Measurements from ENCODE around the gene COL4A1. TPM values are rescaled to one million over a fixed set of nuclear protein-coding genes. Genes with fewer than 3 reads are reported as not detected.

Gene COL4A1
- total RNA-seq, 1 donor from 2014 or later: 105 TPM

DNA sequence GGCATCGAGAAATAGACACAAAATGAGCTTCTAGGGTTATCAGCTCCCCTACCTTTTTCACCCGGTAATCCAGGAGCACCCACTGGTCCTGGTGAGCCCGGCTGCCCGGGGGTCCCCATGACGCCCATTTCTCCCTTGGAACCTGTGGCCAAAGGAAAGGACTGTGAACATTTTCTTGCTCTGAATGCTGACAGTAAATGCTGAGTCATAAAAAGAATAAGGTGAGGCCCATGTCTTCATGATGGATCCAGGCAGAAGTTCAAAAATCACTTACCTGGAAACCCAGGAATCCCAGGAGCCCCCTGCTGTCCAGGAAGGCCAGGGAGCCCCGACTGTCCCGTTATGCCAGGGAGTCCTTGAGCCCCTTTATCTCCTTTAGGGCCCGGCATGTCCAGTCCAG, 129.2 kb downstream of the COL4A1 start:
- peaks cover 6% of the 10 kb centered on the region for H3K9me3 Mint-ChIP-seq
- peaks cover 53% of the 10 kb centered on the region for H3K36me3 Mint-ChIP-seq
- H3K9me3 ChIP-seq (ENCODE audit: low read depth): no peaks in the 10 kb centered on the region
- H3K27ac ChIP-seq: no peak overlapping the region
- H3K79me2 ChIP-seq (ENCODE audit: low read depth): no peaks in the 10 kb centered on the region
- H3K27me3 ChIP-seq: no peaks in the 10 kb centered on the region
- H3K27me3 Mint-ChIP-seq (ENCODE audit: insufficient read depth, low read depth): peaks cover 4% of the 10 kb centered on the region
- no peak for DNase-seq (ENCODE audit: low spot score)
- no peak overlapping the region for H3K4me3 ChIP-seq
- H3K9ac ChIP-seq: no peak overlapping the region
- no peaks in the 10 kb centered on the region for H3F3A ChIP-seq (ENCODE audit: low read depth)
- no peak overlapping the region for H3K4me2 ChIP-seq
- H3K4me1 ChIP-seq: peaks cover 8% of the 10 kb centered on the region
- no peak overlapping the region for H2AFZ ChIP-seq (replicated peaks)
- H3K36me3 ChIP-seq: no peaks in the 10 kb centered on the region
- TF ChIP-seq, protein P1, sequence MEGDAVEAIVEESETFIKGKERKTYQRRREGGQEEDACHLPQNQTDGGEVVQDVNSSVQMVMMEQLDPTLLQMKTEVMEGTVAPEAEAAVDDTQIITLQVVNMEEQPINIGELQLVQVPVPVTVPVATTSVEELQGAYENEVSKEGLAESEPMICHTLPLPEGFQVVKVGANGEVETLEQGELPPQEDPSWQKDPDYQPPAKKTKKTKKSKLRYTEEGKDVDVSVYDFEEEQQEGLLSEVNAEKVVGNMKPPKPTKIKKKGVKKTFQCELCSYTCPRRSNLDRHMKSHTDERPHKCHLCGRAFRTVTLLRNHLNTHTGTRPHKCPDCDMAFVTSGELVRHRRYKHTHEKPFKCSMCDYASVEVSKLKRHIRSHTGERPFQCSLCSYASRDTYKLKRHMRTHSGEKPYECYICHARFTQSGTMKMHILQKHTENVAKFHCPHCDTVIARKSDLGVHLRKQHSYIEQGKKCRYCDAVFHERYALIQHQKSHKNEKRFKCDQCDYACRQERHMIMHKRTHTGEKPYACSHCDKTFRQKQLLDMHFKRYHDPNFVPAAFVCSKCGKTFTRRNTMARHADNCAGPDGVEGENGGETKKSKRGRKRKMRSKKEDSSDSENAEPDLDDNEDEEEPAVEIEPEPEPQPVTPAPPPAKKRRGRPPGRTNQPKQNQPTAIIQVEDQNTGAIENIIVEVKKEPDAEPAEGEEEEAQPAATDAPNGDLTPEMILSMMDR (IDR thresholded peaks at IDR 0.05): no peak
- no peak for TF ChIP-seq EZH2phosphoT487 (IDR thresholded peaks at IDR 0.05)
- H3K27ac Mint-ChIP-seq: no peak overlapping the region
- no peak overlapping the region for H3K4me3 Mint-ChIP-seq
- peaks cover 11% of the 10 kb centered on the region for H3K4me1 Mint-ChIP-seq
- no peaks in the 10 kb centered on the region for H4K20me1 ChIP-seq (ENCODE audit: low read depth)

DNA sequence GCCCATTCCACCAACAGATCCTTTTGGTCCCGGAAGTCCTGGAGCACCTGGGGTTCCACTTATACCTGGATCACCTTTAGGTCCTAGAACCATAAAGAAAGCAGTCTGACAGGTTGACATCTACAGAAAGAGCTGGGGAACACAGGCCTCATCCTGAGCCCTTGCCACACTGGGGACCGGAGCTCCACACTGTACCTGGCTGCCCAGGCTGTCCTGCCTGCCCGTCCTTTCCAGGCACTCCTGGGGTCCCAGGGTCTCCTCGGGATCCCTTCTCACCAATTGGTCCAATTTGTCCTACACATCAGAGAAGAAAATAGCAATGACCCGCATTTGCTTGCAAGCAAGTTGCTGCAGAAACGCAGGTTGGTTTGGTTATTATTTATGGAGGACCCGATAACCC, 130.5 kb downstream of the COL4A1 start:
- Histone ChIP-seq H3K4me1 (peaks cover 9% of the 10 kb centered on the region), H3K79me2 (ENCODE audit: low read depth) (no peaks in the 10 kb centered on the region), H3K9ac (no peak overlapping the region), H3K27me3 (no peaks in the 10 kb centered on the region), H3K4me2 (no peak overlapping the region), H3K9me3 (ENCODE audit: low read depth) (no peaks in the 10 kb centered on the region), H4K20me1 (ENCODE audit: low read depth) (no peaks in the 10 kb centered on the region), H3F3A (ENCODE audit: low read depth) (no peaks in the 10 kb centered on the region), H3K27ac (no peak overlapping the region), H3K4me3 (no peak overlapping the region), H2AFZ (replicated peaks) (no peak overlapping the region), H3K36me3 (no peaks in the 10 kb centered on the region)
- peaks cover 4% of the 10 kb centered on the region for H3K27me3 Mint-ChIP-seq (ENCODE audit: insufficient read depth, low read depth)
- H3K9me3 Mint-ChIP-seq: peaks cover 6% of the 10 kb centered on the region
- TF ChIP-seq EZH2phosphoT487 (IDR thresholded peaks at IDR 0.05) (no peak), EZH2 (IDR thresholded peaks at IDR 0.05) (no peak)
- TF ChIP-seq, protein P1 (IDR thresholded peaks at IDR 0.05): no peak
- H3K27ac Mint-ChIP-seq: no peak overlapping the region
- H3K4me3 Mint-ChIP-seq: no peak overlapping the region
- DNase-seq (ENCODE audit: low spot score): no peak
- H3K36me3 Mint-ChIP-seq: peaks cover 56% of the 10 kb centered on the region
- H3K4me1 Mint-ChIP-seq: peaks cover 11% of the 10 kb centered on the region

DNA sequence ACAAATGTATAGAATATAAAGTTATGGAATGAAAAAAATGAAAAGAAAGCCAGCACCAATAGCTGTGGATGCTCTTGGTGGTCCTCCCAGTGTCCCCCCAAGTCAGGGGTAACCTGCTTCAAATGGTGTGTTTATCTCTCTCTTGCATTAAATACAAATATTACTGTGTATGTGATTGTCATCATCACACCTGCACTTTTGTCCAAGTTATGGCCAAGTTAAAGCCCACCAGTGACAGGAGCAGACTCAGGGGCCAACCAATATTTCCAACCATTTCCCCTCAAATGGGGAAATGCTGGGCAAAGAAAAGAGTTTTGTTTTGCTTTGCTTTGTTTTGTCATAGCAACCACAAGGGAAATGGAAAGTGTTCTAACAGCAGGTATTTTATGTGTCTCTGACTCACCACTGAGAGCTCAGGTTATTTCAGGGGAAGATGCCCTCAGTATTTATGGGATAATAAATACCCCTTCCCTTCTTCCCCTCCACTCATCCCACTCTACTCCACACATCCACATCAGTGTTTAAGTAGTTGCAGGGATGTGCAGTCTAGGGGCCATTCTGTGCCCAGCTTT, 133.6 kb downstream of the COL4A1 start:
- Histone ChIP-seq H3K9ac (no peak overlapping the region), H3K9me3 (ENCODE audit: low read depth) (no peaks in the 10 kb centered on the region), H3K27ac (no peak overlapping the region), H3K4me2 (no peak overlapping the region), H3F3A (ENCODE audit: low read depth) (no peaks in the 10 kb centered on the region), H3K36me3 (no peaks in the 10 kb centered on the region), H3K4me3 (no peak overlapping the region), H3K27me3 (no peaks in the 10 kb centered on the region), H3K79me2 (ENCODE audit: low read depth) (no peaks in the 10 kb centered on the region), H3K4me1 (peaks cover 4% of the 10 kb centered on the region), H2AFZ (replicated peaks) (no peak overlapping the region), H4K20me1 (ENCODE audit: low read depth) (no peaks in the 10 kb centered on the region)
- H3K27me3 Mint-ChIP-seq (ENCODE audit: insufficient read depth, low read depth): no peaks in the 10 kb centered on the region
- no peak overlapping the region for H3K27ac Mint-ChIP-seq
- H3K9me3 Mint-ChIP-seq: peaks cover 6% of the 10 kb centered on the region
- peaks cover 42% of the 10 kb centered on the region for H3K36me3 Mint-ChIP-seq
- H3K4me3 Mint-ChIP-seq: no peak overlapping the region
- no peak for TF ChIP-seq EZH2 (IDR thresholded peaks at IDR 0.05)
- TF ChIP-seq, protein P1 (IDR thresholded peaks at IDR 0.05): no peak
- H3K4me1 Mint-ChIP-seq: peaks cover 6% of the 10 kb centered on the region
- DNase-seq (ENCODE audit: low spot score): no peak

Data from neural progenitor cell (in vitro differentiated cells).